NOMO-1 treated with DMSO at 0.1 percent for 48 hours (cell line): ENCODE measurements around the gene LAGE3.

Source experiments
- DNase-seq: peaks from one replicate; lab custom pipeline; 2025; ENCODE audit not compliant: unreplicated experiment; lab: John Stamatoyannopoulos, UW

The LAGE3 gene

DNA sequence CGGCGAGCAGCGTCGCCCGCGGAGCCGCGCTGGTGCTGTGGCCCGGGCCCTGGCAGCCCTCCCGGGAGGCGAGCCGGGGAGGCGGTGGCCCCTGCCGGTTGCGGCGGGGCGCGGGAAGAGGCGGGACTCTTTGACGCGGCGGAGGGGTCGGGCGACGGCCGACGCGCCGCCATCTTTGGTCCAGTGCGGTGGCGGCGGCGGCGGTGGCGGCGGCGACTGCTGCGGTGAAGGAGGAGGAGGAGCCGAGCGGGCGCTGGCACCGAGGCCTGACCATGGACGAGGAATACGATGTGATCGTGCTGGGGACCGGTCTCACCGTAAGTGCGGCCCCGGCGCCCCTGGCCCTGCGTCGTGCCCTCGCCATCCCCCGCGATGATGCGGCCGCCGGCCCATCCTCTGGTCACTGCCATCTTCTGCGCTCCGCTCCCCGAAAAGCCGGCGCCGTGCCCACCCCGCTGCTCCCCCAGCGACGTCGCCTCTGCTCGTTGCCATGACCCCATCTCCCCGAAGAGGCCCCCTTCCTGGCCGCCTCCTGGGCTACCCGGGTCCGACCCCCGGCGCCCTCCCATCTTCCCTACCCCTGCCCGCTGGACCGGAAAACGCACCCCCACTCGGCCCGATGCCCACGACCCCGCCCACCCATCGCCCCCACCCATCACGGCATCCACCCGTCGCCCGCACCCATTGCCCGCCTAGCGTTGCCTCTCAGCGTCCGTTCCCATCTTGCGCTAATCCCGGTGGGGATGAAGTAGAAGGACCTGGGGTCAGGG is 41.9 kb downstream of the LAGE3 start, which contains the start of gene GDI1:
Gene GDI1, plus strand, starts transcription at position 172 of the 770 bp plus-strand sequence. Its CDS starts 101 bp downstream, at position 273.
- DNase-seq = no peak

GRCh38 chrX:154436374-154436982 is 42.6 kb downstream of the LAGE3 start:
- no peak for DNase-seq

GRCh38 chrX:154435171-154435733 is 43.8 kb downstream of the LAGE3 start:
- DNase-seq = no peak

GRCh38 chrX:154434394-154435168 is 44.5 kb downstream of the LAGE3 start:
- no peak for DNase-seq

DNA sequence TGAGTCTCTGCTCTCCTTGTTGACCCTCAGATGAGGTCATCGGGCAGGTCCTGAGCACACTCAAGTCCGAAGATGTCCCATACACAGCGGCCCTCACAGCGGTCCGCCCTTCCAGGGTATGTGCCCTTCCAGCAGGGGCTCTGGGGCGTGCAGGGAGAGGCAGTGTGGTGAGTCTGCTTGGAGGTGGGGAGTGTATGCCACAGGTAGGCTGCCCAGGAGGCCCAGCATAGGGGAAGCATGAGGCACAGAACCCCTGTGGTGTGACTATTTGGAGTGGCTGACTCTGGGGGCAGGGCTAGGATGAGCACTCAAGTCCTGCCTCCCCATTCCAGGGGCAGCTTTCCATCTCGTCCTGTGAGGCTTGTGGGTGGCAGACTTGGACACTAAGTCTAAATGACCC is 45.5 kb downstream of the LAGE3 start:
- no peak for DNase-seq

GRCh38 chrX:154432210-154432609 is 46.9 kb downstream of the LAGE3 start:
- no peak for DNase-seq

- DNase-seq = no peak
Observed at GRCh38 chrX:154431341-154431740, 47.7 kb downstream of the LAGE3 start.

DNA sequence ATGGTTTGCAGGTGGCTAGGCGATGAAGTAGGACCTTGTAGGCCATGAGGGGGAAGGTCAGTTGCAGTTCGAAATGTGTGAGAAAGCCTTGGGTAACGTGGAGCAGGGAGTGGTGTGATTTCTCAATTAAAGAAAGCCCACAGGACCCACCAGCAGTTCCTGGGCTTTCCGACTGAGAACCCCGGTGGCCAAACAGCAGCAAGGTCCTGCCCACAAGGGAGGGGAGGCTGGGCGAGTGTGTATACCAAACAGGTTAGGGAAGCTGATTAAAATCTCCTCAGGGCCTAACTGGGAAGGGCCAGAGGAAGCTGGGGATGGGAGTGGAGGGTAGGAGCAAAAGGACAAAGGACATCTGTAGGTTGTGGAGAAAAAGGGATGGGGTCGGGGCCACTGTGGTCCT is 48.2 kb downstream of the LAGE3 start:
- DNase-seq = peak; percentile 25

GRCh38 chrX:154430479-154430878 is 48.6 kb downstream of the LAGE3 start:
- no peak for DNase-seq

DNA sequence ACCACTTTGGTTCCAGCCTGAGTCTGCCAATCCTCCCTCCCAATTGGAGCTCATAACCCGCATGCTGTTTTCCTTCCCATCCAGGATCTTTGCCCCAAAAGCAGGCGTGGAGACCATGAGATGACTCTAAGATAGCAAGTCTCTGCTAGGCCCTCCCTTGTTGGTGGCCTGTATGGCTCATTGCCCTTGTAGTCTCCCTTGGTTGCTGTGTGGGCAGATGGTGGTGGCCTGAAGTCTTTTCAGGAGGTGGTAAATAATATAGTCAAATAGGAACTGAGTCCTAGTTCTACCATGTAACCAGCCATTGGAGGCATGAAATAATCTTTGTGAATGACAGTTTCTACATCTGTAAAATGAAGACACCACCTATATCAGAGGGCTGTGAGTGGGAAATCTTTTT is 49.4 kb downstream of the LAGE3 start:
- DNase-seq = no peak

DNA sequence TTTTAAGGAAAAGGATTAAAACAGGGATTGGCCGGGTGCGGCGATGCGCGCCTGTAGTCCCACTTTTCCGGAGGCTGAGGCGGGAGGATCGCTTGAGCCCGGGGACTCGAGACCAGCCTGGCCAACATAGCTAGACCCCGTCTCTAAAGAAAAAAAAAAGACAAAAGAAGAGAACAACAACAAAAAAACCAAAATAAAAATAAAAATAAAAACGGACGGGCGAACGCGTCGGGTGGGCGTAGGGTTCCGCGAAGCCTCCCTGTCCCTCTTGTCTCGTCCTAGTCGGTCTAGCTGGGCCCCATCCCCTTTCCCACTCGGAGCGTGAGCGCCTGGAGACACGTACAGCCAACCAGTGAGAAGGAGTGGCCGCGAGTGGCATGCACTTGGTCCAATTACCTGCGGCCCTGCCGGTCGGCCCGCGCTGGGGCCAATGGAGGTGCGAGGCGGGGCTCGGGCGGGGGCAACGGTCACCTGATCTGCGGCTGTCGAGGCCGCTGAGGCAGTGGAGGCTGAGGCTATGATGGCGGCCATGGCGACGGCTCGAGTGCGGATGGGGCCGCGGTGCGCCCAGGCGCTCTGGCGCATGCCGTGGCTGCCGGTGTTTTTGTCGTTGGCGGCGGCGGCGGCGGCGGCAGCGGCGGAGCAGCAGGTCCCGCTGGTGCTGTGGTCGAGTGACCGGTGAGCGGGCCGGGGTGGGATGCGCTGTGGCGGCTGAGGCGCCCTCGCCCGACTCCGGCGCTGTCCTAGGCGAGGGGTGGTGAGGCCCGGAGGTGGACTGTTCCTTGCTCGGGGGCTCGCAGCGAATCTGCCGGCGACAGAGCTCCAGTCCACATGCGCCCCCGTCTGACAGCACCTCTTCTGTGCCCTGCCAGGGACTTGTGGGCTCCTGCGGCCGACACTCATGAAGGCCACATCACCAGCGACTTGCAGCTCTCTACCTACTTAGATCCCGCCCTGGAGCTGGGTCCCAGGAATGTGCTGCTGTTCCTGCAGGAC is 50.6 kb downstream of the LAGE3 start, which contains the start of gene ATP6AP1:
Gene ATP6AP1, plus strand, starts transcription at position 502 of the 996 bp plus-strand sequence. Its CDS starts 16 bp downstream, at position 518.
- DNase-seq = peak; percentile 85
